Left ventricle myocardium inferior (tissue), 1 donor: ENCODE results near the gene LAMC1. TPM values are rescaled to one million over a fixed set of nuclear protein-coding genes. Genes with fewer than 3 reads are reported as not detected.
"Not testable (repeated sequence)": the region's sequence is repeated elsewhere in the genome, so short reads cannot be mapped to it uniquely, and the experiment has no call there.

Source experiments
- DNase-seq: peaks from one replicate; pipeline ENCODE4 v3.0.0-alpha.2; 2020
- H3K27ac ChIP-seq: fragments of 200-600 bp; replicated peaks from 2 replicates; pipeline ENCODE4 v1.8.0; 2021
- H3K27me3 ChIP-seq: fragments of 200-600 bp; 2 replicates; pipeline ENCODE4 v1.8.0; 2021; ENCODE audit warnings: low read depth
- H3K36me3 ChIP-seq: fragments of 200-600 bp; 2 replicates; pipeline ENCODE4 v1.8.0; 2021
- H3K4me1 ChIP-seq: fragments of 200-600 bp; 2 replicates; pipeline ENCODE4 v1.8.0; 2021
- H3K4me3 ChIP-seq: fragments of 200-600 bp; 2 replicates; pipeline ENCODE4 v1.8.0; 2021; ENCODE audit warnings: mild to moderate bottlenecking, moderate library complexity
- H3K9me3 ChIP-seq: fragments of 200-600 bp; replicated peaks from 2 replicates; pipeline ENCODE4 v1.8.0; 2021
- intact Hi-C: fragments of 100-400 bp; cut with micrococcal nuclease; formaldehyde crosslinking; loops from one replicate; pipeline ENCODE4 v1.11.0; 2022
- total RNA-seq: library from RNA; stranded (reverse); fragmentation: NEBNext Ultra II Directional; extraction: Animal tissue kit (Norgen Biotek cat#: 25700); gene quantifications from one replicate; pipeline ENCODE4 v1.2.1, GENCODE V29; 2021
- TF ChIP-seq, protein P1 (sequence below): fragments of 200-600 bp; IDR thresholded peaks from 2 replicates; pipeline ENCODE4 v1.8.0; 2021; ENCODE audit warnings: antibody characterized with exemption, mild to moderate bottlenecking, borderline replicate concordance
- donor health status: DM: no; HTN: yes; CAD: no; lungs with severe emphysema.

The LAMC1 gene
- total RNA-seq, 1 donor from 2014 or later: 84.1 TPM

DNA sequence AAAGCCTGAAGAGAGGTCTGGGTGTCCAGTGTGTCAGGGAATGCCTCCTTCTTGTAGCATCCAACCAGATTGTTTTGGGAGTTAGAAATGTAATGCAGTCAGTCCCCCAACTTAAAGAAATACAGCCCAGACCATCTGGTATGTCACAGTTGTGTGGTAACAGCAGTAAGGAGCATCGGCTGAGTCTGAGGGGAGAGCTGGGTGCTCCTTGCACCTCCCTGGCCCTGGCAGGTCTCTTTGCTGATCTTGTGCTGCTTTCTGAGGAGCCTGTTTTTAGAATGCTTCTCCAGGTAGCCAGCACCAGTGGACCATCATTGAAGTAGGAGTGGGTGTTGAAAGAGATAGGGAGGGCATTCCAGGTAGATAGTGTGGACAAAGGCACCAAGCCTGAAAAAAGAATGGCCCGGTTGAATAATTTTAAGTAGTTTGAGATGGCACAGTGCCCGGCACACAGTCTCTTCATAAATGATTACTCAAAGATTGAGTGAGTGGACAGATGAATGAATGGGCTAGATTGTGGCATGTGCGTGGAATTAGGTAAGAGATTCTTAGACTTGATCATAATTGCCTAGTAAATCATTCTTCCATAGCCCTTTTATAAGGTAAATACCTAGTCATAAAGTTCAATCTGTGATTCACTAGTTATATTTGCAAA lies 46.5 kb downstream of the LAMC1 start:
- TF ChIP-seq, protein P1, sequence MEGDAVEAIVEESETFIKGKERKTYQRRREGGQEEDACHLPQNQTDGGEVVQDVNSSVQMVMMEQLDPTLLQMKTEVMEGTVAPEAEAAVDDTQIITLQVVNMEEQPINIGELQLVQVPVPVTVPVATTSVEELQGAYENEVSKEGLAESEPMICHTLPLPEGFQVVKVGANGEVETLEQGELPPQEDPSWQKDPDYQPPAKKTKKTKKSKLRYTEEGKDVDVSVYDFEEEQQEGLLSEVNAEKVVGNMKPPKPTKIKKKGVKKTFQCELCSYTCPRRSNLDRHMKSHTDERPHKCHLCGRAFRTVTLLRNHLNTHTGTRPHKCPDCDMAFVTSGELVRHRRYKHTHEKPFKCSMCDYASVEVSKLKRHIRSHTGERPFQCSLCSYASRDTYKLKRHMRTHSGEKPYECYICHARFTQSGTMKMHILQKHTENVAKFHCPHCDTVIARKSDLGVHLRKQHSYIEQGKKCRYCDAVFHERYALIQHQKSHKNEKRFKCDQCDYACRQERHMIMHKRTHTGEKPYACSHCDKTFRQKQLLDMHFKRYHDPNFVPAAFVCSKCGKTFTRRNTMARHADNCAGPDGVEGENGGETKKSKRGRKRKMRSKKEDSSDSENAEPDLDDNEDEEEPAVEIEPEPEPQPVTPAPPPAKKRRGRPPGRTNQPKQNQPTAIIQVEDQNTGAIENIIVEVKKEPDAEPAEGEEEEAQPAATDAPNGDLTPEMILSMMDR: no peak
- no peak for DNase-seq
- H3K4me3 ChIP-seq: no peak overlapping the region
- no peaks in the 10 kb centered on the region for H3K36me3 ChIP-seq
- intact Hi-C loops: no loop called here
- no peaks in the 10 kb centered on the region for H3K27me3 ChIP-seq
- H3K4me1 ChIP-seq: peaks cover 72% of the 10 kb centered on the region
- peaks cover 12% of the 10 kb centered on the region for H3K9me3 ChIP-seq
- peak overlapping the region; percentile 6 for H3K27ac ChIP-seq

DNA sequence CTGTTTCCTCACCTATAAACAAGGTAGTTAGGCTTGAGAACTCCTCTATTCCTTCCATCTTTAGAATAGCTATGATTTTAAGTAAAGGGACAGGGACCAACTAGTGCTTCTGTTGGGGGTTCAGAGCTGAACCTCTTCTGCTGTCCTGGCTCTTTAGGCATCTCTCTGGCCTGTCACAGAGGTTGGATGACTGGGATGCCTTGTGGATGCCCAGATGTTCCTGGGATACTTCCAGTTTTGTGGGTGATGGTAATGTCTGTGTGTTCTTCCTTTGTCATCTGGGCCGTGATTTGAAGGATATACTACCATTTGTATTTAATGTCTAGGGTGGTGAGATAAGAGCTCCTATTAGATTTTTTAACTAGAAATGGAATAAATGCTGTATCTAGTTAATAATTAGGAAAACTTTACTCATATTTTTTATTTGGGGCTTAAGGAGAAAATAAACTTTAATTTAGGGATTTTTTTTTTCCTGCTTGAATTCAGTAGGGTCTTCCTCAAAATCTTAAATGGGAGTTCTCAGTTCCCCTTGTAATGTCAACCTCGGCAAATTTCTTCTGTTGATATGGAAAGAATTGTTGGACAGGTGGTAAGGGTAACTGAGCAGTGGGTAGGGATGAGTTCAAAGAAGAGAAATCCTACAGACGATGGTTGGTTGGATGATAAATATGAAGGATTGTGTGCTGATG lies 47.2 kb downstream of the LAMC1 start:
- TF ChIP-seq, protein P1: no peak
- DNase-seq: no peak
- Histone ChIP-seq H3K4me1 (peaks cover 79% of the 10 kb centered on the region), H3K4me3 (no peak overlapping the region), H3K27ac (peak overlapping the region; percentile 55), H3K27me3 (no peaks in the 10 kb centered on the region), H3K9me3 (peaks cover 5% of the 10 kb centered on the region), H3K36me3 (no peaks in the 10 kb centered on the region)
- intact Hi-C loops: no loop called here

DNA sequence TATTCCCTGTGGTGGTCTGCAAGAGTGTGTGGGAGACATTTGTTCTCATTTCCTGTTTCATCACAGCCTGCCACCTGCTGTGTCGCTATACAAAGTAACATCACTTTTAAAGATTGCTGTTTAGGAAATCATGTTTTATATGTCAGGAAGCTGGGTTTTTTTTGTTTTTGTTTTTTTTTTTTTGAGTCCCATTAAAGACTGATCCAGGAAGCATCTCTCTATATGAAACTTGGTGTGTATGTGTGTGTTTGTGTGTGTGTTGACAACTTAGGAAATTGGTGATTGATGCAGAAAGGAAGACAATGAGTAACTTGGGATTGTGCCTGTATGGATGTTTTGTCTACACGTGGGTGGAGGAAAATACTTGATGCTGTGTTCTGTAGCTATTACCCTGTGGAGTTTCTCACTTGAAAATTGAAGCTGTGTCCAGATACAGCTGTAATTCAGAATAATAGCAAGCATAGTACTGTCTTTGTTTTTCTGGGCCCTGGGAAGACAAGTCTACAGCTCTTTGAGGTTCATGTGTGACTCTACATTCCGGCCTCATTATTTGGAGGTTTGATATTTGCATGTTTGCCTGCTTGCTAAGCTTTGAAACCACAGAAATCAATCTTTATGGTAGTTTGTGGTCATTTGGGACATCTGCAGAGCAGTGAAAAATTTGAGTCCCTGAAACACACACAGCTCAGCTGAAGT lies 47.9 kb downstream of the LAMC1 start:
- no peaks in the 10 kb centered on the region for H3K36me3 ChIP-seq
- DNase-seq: no peak
- no peaks in the 10 kb centered on the region for H3K27me3 ChIP-seq
- intact Hi-C loops: no loop called here
- H3K27ac ChIP-seq: peak overlapping the region; percentile 55
- H3K4me3 ChIP-seq: no peak overlapping the region
- peaks cover 5% of the 10 kb centered on the region for H3K9me3 ChIP-seq
- H3K4me1 ChIP-seq: peaks cover 86% of the 10 kb centered on the region
- TF ChIP-seq, protein P1: no peak

DNA sequence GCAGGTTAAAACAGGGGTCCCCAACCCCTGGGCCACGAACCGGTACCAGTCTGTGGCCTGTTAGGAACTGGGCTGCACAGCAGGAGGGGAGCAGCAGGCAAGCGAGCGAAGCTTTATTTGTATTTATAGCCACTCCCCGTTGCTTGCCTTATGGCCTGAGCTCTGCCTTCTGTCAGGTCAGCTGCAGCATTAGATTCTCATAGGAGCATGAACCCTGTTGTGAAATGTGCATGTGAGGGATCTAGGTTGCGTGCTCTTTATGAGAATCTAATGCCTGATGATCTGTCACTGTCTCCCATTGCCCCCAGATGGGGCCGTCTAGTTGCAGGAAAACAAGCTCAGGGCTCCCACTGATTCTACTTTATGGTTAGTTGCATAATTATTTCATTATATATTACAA lies 49.4 kb downstream of the LAMC1 start:
- peaks cover 97% of the 10 kb centered on the region for H3K4me1 ChIP-seq
- H3K27ac ChIP-seq: peak overlapping the region; percentile 55
- H3K4me3 ChIP-seq, H3K36me3 ChIP-seq, H3K27me3 ChIP-seq, DNase-seq, intact Hi-C loops, H3K9me3 ChIP-seq: not testable (repeated sequence)

DNA sequence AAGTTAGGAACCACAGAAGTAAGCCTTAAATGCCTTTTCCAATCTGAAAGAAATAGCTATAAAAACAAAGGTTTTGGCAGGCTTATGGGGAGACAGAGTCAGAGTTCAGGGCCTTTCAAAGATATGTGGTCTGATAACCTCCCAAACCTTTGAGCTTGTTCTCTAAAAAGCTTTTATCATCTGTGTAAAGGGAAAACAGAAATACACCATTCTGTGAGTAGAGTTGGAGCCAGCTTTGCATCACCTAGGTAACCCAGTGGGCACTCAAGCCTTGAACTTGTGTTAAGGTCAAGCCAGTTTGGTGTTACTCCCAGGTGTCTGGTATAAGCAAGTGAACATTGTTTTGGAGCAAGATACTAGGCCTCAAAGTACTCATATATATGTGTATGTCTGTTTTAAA lies 50.1 kb downstream of the LAMC1 start:
- H3K9me3 ChIP-seq: no peaks in the 10 kb centered on the region
- H3K36me3 ChIP-seq: no peaks in the 10 kb centered on the region
- TF ChIP-seq, protein P1: no peak
- H3K4me1 ChIP-seq: peaks cover 99% of the 10 kb centered on the region
- no peaks in the 10 kb centered on the region for H3K27me3 ChIP-seq
- intact Hi-C loops: no loop called here
- DNase-seq: no peak
- H3K4me3 ChIP-seq: no peak overlapping the region
- peak overlapping the region; percentile 55 for H3K27ac ChIP-seq
